GM23338 (cell line): ENCODE data around the gene HLA-G. TPM values are rescaled to one million over a fixed set of nuclear protein-coding genes. Genes with fewer than 3 reads are reported as not detected.

ENCODE experiments used
- ATAC-seq: fragments of 200-7000 bp; cut with Tn5 transposase; 3 replicates; pipeline ENCODE4 v1.9.1; 2020
- DNase-seq: peaks from one replicate; pipeline ENCODE4 v3.0.0-alpha.2; 2015; ENCODE audit warnings: low spot score
- H2AFZ ChIP-seq: fragments of 200-600 bp; sonication (generic); 2 replicates; pipeline ENCODE4 v1.8.0; 2016; ENCODE audit warnings: antibody characterized with exemption, mild to moderate bottlenecking, moderate library complexity
- H3F3A ChIP-seq: fragments of 200-600 bp; sonication (generic); replicated peaks from 2 replicates; pipeline ENCODE4 v1.8.0; 2017; ENCODE audit warnings: antibody characterized with exemption, mixed run types, low read depth
- H3K27ac ChIP-seq: fragments of 200-600 bp; sonication (generic); 2 replicates; pipeline ENCODE4 v1.6.1; 2016; ENCODE audit warnings: low read depth
- H3K27me3 ChIP-seq: fragments of 200-600 bp; sonication (generic); 2 replicates; pipeline ENCODE4 v1.8.0; 2016; ENCODE audit warnings: mild to moderate bottlenecking, mixed run types, moderate library complexity; ENCODE audit not compliant: insufficient read depth
- H3K36me3 ChIP-seq: fragments of 200-600 bp; sonication (generic); 2 replicates; pipeline ENCODE4 v1.8.0; 2016; ENCODE audit warnings: mild to moderate bottlenecking; ENCODE audit not compliant: insufficient read depth
- H3K4me1 ChIP-seq: fragments of 200-600 bp; sonication (generic); 2 replicates; pipeline ENCODE4 v1.8.0; 2016; ENCODE audit warnings: mild to moderate bottlenecking, moderate library complexity; ENCODE audit not compliant: insufficient read depth
- H3K4me2 ChIP-seq: fragments of 200-600 bp; sonication (generic); 2 replicates; pipeline ENCODE4 v1.7.1; 2017; ENCODE audit warnings: mixed run types
- H3K4me3 ChIP-seq: fragments of 200-600 bp; sonication (generic); 2 replicates; pipeline ENCODE4 v1.6.1; 2016; ENCODE audit warnings: mixed run types
- H3K79me2 ChIP-seq: fragments of 200-600 bp; sonication (generic); replicated peaks from 2 replicates; pipeline ENCODE4 v1.8.0; 2017; ENCODE audit warnings: mild to moderate bottlenecking; ENCODE audit not compliant: insufficient read depth
- H3K9me2 ChIP-seq: fragments of 200-600 bp; sonication (generic); 2 replicates; pipeline ENCODE4 v1.8.0; 2017; ENCODE audit not compliant: insufficient read depth
- H4K20me1 ChIP-seq: fragments of 200-600 bp; sonication (generic); replicated peaks from 2 replicates; pipeline ENCODE4 v1.8.0; 2017; ENCODE audit warnings: mild to moderate bottlenecking; ENCODE audit not compliant: insufficient read depth
- H3K27ac Mint-ChIP-seq: 2 replicates; pipeline ENCODE4 v1.8.0; 2020; ENCODE audit warnings: inconsistent platforms, mild to moderate bottlenecking, moderate library complexity, mixed read lengths
- H3K27me3 Mint-ChIP-seq: 3 replicates; pipeline ENCODE4 v1.8.0; 2022; ENCODE audit warnings: low read depth, mild to moderate bottlenecking, moderate library complexity, mixed read lengths, inconsistent platforms; ENCODE audit not compliant: insufficient read depth, poor library complexity
- H3K36me3 Mint-ChIP-seq: 3 replicates; pipeline ENCODE4 v1.8.0; 2021; ENCODE audit warnings: low read depth, mild to moderate bottlenecking, inconsistent platforms, moderate library complexity, mixed read lengths
- H3K4me1 Mint-ChIP-seq: 3 replicates; pipeline ENCODE4 v1.8.0; 2020; ENCODE audit warnings: mild to moderate bottlenecking, inconsistent platforms, mixed read lengths
- H3K4me3 Mint-ChIP-seq: 3 replicates; pipeline ENCODE4 v1.8.0; 2021; ENCODE audit warnings: moderate library complexity, mild to moderate bottlenecking, inconsistent platforms, mixed read lengths
- H3K9me3 Mint-ChIP-seq: 3 replicates; pipeline ENCODE4 v1.8.0; 2020; ENCODE audit warnings: moderate library complexity, mild to moderate bottlenecking, inconsistent platforms, mixed read lengths
- CREB1 ChIP-seq: fragments of 250-450 bp; sonication (Bioruptor Pico); IDR thresholded peaks from 2 replicates; pipeline ENCODE4 v1.5.0; 2020; ENCODE audit warnings: low read depth, mild to moderate bottlenecking, moderate library complexity
- CTCF ChIP-seq, 2 experiments: fragments of 200-600 bp in 1 of 2; sonication (generic) in 1 of 2; conservative IDR thresholded peaks; 2 replicates each; pipeline versions ENCODE4 v1.5.1 to v1.6.1; 2016 to 2017; ENCODE audit warnings: antibody characterized with exemption in 2 of 2, low read depth in 2 of 2, mild to moderate bottlenecking in 2 of 2, moderate library complexity in 1 of 2
- ETS1 ChIP-seq: IDR thresholded peaks from 2 replicates; pipeline ENCODE4 v1.6.1; 2016; ENCODE audit warnings: antibody characterized with exemption
- EZH2 ChIP-seq: fragments of 200-600 bp; sonication (generic); IDR thresholded peaks from one replicate; pipeline ENCODE4 v1.8.0; 2017; ENCODE audit warnings: antibody characterized with exemption, mild to moderate bottlenecking, low read depth; ENCODE audit not compliant: unreplicated experiment
- EZH2phosphoT487 ChIP-seq: fragments of 200-600 bp; sonication (generic); IDR thresholded peaks from one replicate; pipeline ENCODE4 v1.8.1; 2018; ENCODE audit warnings: antibody characterized with exemption; ENCODE audit not compliant: unreplicated experiment
- JUNB ChIP-seq: IDR thresholded peaks from one replicate; pipeline ENCODE4 v1.6.1; 2016; ENCODE audit warnings: antibody characterized with exemption; ENCODE audit not compliant: unreplicated experiment
- NANOG ChIP-seq: IDR thresholded peaks from 2 replicates; pipeline ENCODE4 v1.6.1; 2016; ENCODE audit warnings: antibody characterized with exemption, borderline replicate concordance
- POLR2AphosphoS5 ChIP-seq: IDR thresholded peaks from 2 replicates; pipeline ENCODE4 v1.6.1; 2016; ENCODE audit warnings: antibody characterized with exemption, low read depth
- REST ChIP-seq: IDR thresholded peaks from one replicate; pipeline ENCODE4 v1.6.1; 2018; ENCODE audit warnings: antibody characterized with exemption; ENCODE audit not compliant: unreplicated experiment
- STAT1 ChIP-seq: IDR thresholded peaks from one replicate; pipeline ENCODE4 v1.6.1; 2016; ENCODE audit warnings: antibody characterized with exemption; ENCODE audit not compliant: unreplicated experiment
- ZNF114 ChIP-seq: fragments of 250-450 bp; sonication (Bioruptor Pico); IDR thresholded peaks from 2 replicates; pipeline ENCODE4 v1.5.0; 2020; ENCODE audit warnings: mild to moderate bottlenecking, moderate library complexity
- ZNF331 ChIP-seq: fragments of 250-450 bp; sonication (Bioruptor Pico); IDR thresholded peaks from 2 replicates; pipeline ENCODE4 v1.5.0; 2020; ENCODE audit warnings: low read depth, mild to moderate bottlenecking, moderate library complexity
- ZNF462 ChIP-seq: fragments of 250-450 bp; sonication (Bioruptor Pico); IDR thresholded peaks from 2 replicates; pipeline ENCODE4 v1.5.0; 2020; ENCODE audit warnings: mild to moderate bottlenecking, moderate library complexity
- polyA plus RNA-seq: library from polyadenylated mRNA; unstranded; fragments of >200 nt; fragmentation: Nextera tagmentation; extraction: Ambion mirVana; gene quantifications from 2 replicates; pipeline ENCODE4 v1.2.1, GENCODE V29; 2016
- total RNA-seq: library from RNA; depleted of rRNA; stranded (reverse); fragments of >200 nt; shearing (Covaris generic); gene quantifications from 2 replicates; pipeline ENCODE4 v1.2.3, GENCODE V29; 2014

Gene HLA-G
- total and polyA plus RNA-seq, 2 experiments from 2014 or later = 2.5 to 2.8 TPM

GRCh38 chr6:29864037-29864810 lies 36.6 kb downstream of the HLA-G start:
- Histone ChIP-seq H4K20me1 (no peaks in the 10 kb centered on the region), H3K4me1 (no peaks in the 10 kb centered on the region), H3F3A (no peaks in the 10 kb centered on the region), H3K36me3 (no peaks in the 10 kb centered on the region), H3K27ac (no peak overlapping the region), H3K4me2 (peak overlapping the region; percentile 88), H3K27me3 (peaks cover 35% of the 10 kb centered on the region), H3K4me3 (peak overlapping the region; percentile 63), H2AFZ (peak overlapping the region; percentile 91), H3K79me2 (no peaks in the 10 kb centered on the region), H3K9me2 (no peaks in the 10 kb centered on the region)
- peaks cover 3% of the 10 kb centered on the region; the same call in 2 of the 3 replicates for H3K4me1 Mint-ChIP-seq
- H3K27ac Mint-ChIP-seq = no peak overlapping the region
- peak overlapping the region; percentile 43 for H3K4me3 Mint-ChIP-seq
- peak; percentile 75 for DNase-seq
- no peak for TF ChIP-seq REST
- TF ChIP-seq CREB1 (CRISPR knock-in tag) = no peak
- TF ChIP-seq POLR2AphosphoS5 = no peak
- TF ChIP-seq ZNF331 (CRISPR knock-in tag) = no peak
- TF ChIP-seq CTCF (conservative IDR thresholded peaks at IDR 0.05; ENCODE audit: low read depth in 2 of 2) = no peak
- TF ChIP-seq NANOG = no peak
- TF ChIP-seq EZH2phosphoT487 = no peak
- TF ChIP-seq EZH2 = no peak
- TF ChIP-seq STAT1 = no peak
- TF ChIP-seq JUNB = no peak
- no peak for TF ChIP-seq ETS1
- no peak for TF ChIP-seq ZNF462
- TF ChIP-seq ZNF114 = no peak
- peak; percentile 96 for ATAC-seq
- H3K27me3 Mint-ChIP-seq = peaks cover 26% of the 10 kb centered on the region
- H3K36me3 Mint-ChIP-seq = no peaks in the 10 kb centered on the region; the same call in 2 of the 3 replicates
- H3K9me3 Mint-ChIP-seq = no peaks in the 10 kb centered on the region; the same call in 2 of the 3 replicates
